Activated naive CD8-positive, alpha-beta T cell treated with anti-CD3 and anti-CD28 coated beads, Interleukin-2, amount 50 U/mL, for 24 hours (primary cell): ENCODE results near the gene PDE9A.

Source experiments
- ATAC-seq: fragments of 150-1000 bp; cut with Tn5 transposase; one replicate; pipeline ENCODE4 v1.10.0; 2021
- DNase-seq: peaks from one replicate; pipeline ENCODE4 v3.0.0; 2021
- H3K27ac Mint-ChIP-seq: one replicate; pipeline ENCODE4 v1.8.0; 2021; ENCODE audit warnings: mild to moderate bottlenecking, mixed read lengths
- H3K27me3 Mint-ChIP-seq: one replicate; pipeline ENCODE4 v1.8.0; 2021; ENCODE audit warnings: mixed read lengths
- H3K36me3 Mint-ChIP-seq: one replicate; pipeline ENCODE4 v1.8.0; 2021; ENCODE audit warnings: low read depth, mixed read lengths
- H3K4me1 Mint-ChIP-seq: one replicate; pipeline ENCODE4 v1.8.0; 2021; ENCODE audit warnings: mixed read lengths
- H3K4me3 Mint-ChIP-seq: one replicate; pipeline ENCODE4 v1.8.0; 2021; ENCODE audit warnings: mild to moderate bottlenecking, moderate library complexity, mixed read lengths
- H3K9me3 Mint-ChIP-seq: one replicate; pipeline ENCODE4 v1.8.0; 2021; ENCODE audit warnings: mixed read lengths

PDE9A gene

GRCh38 chr21:42631142-42631541 lies 22.3 kb upstream of the PDE9A start:
- no peak for DNase-seq
- no peak for ATAC-seq
- peaks cover 2% of the 10 kb centered on the region for H3K4me1 Mint-ChIP-seq
- H3K4me3 Mint-ChIP-seq = no peak overlapping the region
- no peaks in the 10 kb centered on the region for H3K27me3 Mint-ChIP-seq
- H3K27ac Mint-ChIP-seq = no peak overlapping the region
- no peaks in the 10 kb centered on the region for H3K9me3 Mint-ChIP-seq
- H3K36me3 Mint-ChIP-seq = no peaks in the 10 kb centered on the region

GRCh38 chr21:42632336-42632751 lies 21.1 kb upstream of the PDE9A start:
- ATAC-seq (no peak), DNase-seq (no peak)
- Mint-ChIP-seq H3K36me3 (no peaks in the 10 kb centered on the region), H3K4me3 (no peak overlapping the region), H3K27me3 (no peaks in the 10 kb centered on the region), H3K4me1 (peaks cover 2% of the 10 kb centered on the region), H3K27ac (no peak overlapping the region), H3K9me3 (no peaks in the 10 kb centered on the region)

GRCh38 chr21:42632771-42633690 lies 20.4 kb upstream of the PDE9A start:
- no peak for ATAC-seq
- Mint-ChIP-seq H3K36me3 (no peaks in the 10 kb centered on the region), H3K27me3 (no peaks in the 10 kb centered on the region), H3K4me3 (no peak overlapping the region), H3K4me1 (peaks cover 2% of the 10 kb centered on the region), H3K27ac (no peak overlapping the region), H3K9me3 (no peaks in the 10 kb centered on the region)
- DNase-seq = no peak

GRCh38 chr21:42633858-42634257 lies 19.6 kb upstream of the PDE9A start:
- H3K27ac Mint-ChIP-seq = no peak overlapping the region
- H3K27me3 Mint-ChIP-seq = no peaks in the 10 kb centered on the region
- ATAC-seq (no peak), DNase-seq (no peak)
- H3K4me1 Mint-ChIP-seq = peaks cover 2% of the 10 kb centered on the region
- H3K4me3 Mint-ChIP-seq = no peak overlapping the region
- H3K36me3 Mint-ChIP-seq = no peaks in the 10 kb centered on the region
- H3K9me3 Mint-ChIP-seq = no peaks in the 10 kb centered on the region

GRCh38 chr21:42635848-42636519 lies 17.4 kb upstream of the PDE9A start:
- H3K27ac Mint-ChIP-seq = no peak overlapping the region
- H3K4me3 Mint-ChIP-seq = no peak overlapping the region
- no peaks in the 10 kb centered on the region for H3K36me3 Mint-ChIP-seq
- no peaks in the 10 kb centered on the region for H3K9me3 Mint-ChIP-seq
- DNase-seq (no peak), ATAC-seq (no peak)
- no peaks in the 10 kb centered on the region for H3K27me3 Mint-ChIP-seq
- H3K4me1 Mint-ChIP-seq = no peaks in the 10 kb centered on the region

- Mint-ChIP-seq H3K27me3 (no peaks in the 10 kb centered on the region), H3K4me3 (no peak overlapping the region), H3K9me3 (no peaks in the 10 kb centered on the region), H3K27ac (no peak overlapping the region), H3K4me1 (no peaks in the 10 kb centered on the region), H3K36me3 (no peaks in the 10 kb centered on the region)
- DNase-seq = no peak
- ATAC-seq = no peak
These were observed 16.7 kb upstream of the PDE9A start for GRCh38 chr21:42636520-42637266.

GRCh38 chr21:42637267-42638041 lies 16.0 kb upstream of the PDE9A start:
- Mint-ChIP-seq H3K27me3 (peaks cover 4% of the 10 kb centered on the region), H3K9me3 (no peaks in the 10 kb centered on the region)
- ATAC-seq = no peak

GRCh38 chr21:42638266-42638863 lies 15.1 kb upstream of the PDE9A start:
- Mint-ChIP-seq H3K4me1 (no peaks in the 10 kb centered on the region), H3K27ac (no peak overlapping the region), H3K4me3 (no peak overlapping the region), H3K9me3 (no peaks in the 10 kb centered on the region), H3K27me3 (peaks cover 6% of the 10 kb centered on the region), H3K36me3 (no peaks in the 10 kb centered on the region)
- DNase-seq (no peak), ATAC-seq (no peak)

More at GRCh38 chr21:42637267-42638041, 16.0 kb upstream of the PDE9A start:
- H3K27ac Mint-ChIP-seq = no peak overlapping the region
- DNase-seq = no peak
- H3K4me1 Mint-ChIP-seq = no peaks in the 10 kb centered on the region
- no peaks in the 10 kb centered on the region for H3K36me3 Mint-ChIP-seq
- no peak overlapping the region for H3K4me3 Mint-ChIP-seq

- no peaks in the 10 kb centered on the region for H3K36me3 Mint-ChIP-seq
- H3K4me1 Mint-ChIP-seq = no peaks in the 10 kb centered on the region
- ATAC-seq (no peak), DNase-seq (no peak)
- no peaks in the 10 kb centered on the region for H3K9me3 Mint-ChIP-seq
- H3K27me3 Mint-ChIP-seq = peaks cover 6% of the 10 kb centered on the region
- H3K4me3 Mint-ChIP-seq = no peak overlapping the region
- H3K27ac Mint-ChIP-seq = no peak overlapping the region
These were observed 13.7 kb upstream of the PDE9A start for GRCh38 chr21:42639646-42640152.

- Mint-ChIP-seq H3K27me3 (peaks cover 6% of the 10 kb centered on the region), H3K4me3 (no peak overlapping the region), H3K9me3 (no peaks in the 10 kb centered on the region), H3K36me3 (no peaks in the 10 kb centered on the region), H3K27ac (no peak overlapping the region), H3K4me1 (no peaks in the 10 kb centered on the region)
- DNase-seq = no peak
- ATAC-seq = no peak
These were observed 12.9 kb upstream of the PDE9A start for GRCh38 chr21:42640486-42640885.

- no peak overlapping the region for H3K4me3 Mint-ChIP-seq
- no peak overlapping the region for H3K27ac Mint-ChIP-seq
- H3K27me3 Mint-ChIP-seq = peaks cover 6% of the 10 kb centered on the region
- ATAC-seq = no peak
- no peaks in the 10 kb centered on the region for H3K36me3 Mint-ChIP-seq
- no peak for DNase-seq
- no peaks in the 10 kb centered on the region for H3K4me1 Mint-ChIP-seq
- no peaks in the 10 kb centered on the region for H3K9me3 Mint-ChIP-seq
These were observed 11.9 kb upstream of the PDE9A start for GRCh38 chr21:42641311-42642218.

GRCh38 chr21:42642219-42642745 lies 11.1 kb upstream of the PDE9A start:
- Mint-ChIP-seq H3K27me3 (peaks cover 6% of the 10 kb centered on the region), H3K4me1 (no peaks in the 10 kb centered on the region), H3K4me3 (no peak overlapping the region), H3K9me3 (no peaks in the 10 kb centered on the region), H3K27ac (no peak overlapping the region), H3K36me3 (no peaks in the 10 kb centered on the region)
- DNase-seq = no peak
- no peak for ATAC-seq
